ENCODE data around the gene DIPK2A. TPM values are rescaled to one million over a fixed set of nuclear protein-coding genes. Genes with fewer than 3 reads are reported as not detected.
A peak's percentile ranks its signal among the peaks of the same experiment; 100 is the strongest.

Gene DIPK2A, protein sequence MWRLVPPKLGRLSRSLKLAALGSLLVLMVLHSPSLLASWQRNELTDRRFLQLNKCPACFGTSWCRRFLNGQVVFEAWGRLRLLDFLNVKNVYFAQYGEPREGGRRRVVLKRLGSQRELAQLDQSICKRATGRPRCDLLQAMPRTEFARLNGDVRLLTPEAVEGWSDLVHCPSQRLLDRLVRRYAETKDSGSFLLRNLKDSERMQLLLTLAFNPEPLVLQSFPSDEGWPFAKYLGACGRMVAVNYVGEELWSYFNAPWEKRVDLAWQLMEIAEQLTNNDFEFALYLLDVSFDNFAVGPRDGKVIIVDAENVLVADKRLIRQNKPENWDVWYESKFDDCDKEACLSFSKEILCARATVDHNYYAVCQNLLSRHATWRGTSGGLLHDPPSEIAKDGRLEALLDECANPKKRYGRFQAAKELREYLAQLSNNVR
- 100 to 1,000 TPM in 1 of 2 donors, 10 to 100 TPM in 1; 28.9 to 125 TPM for total RNA-seq
- 1 to 10 TPM; 6.1 to 6.8 TPM for polyA plus RNA-seq
- long read RNA-seq, donor 1, full-length matches to known transcripts: 19 of 66 reads
- long read RNA-seq, donor 1, partial matches to known transcripts: 47 of 66 reads
- long read RNA-seq, donor 1, other reads (novel, unspliced or antisense): 0 of 66 reads
- long read RNA-seq, donor 2, full-length matches to known transcripts: 4 of 4 reads
- long read RNA-seq, donor 2, partial matches to known transcripts: 0 of 4 reads
- long read RNA-seq, donor 2, other reads (novel, unspliced or antisense): 0 of 4 reads
- long read RNA-seq, donor 3, full-length matches to known transcripts: 9 of 9 reads
- long read RNA-seq, donor 3, partial matches to known transcripts: 0 of 9 reads
- long read RNA-seq, donor 3, other reads (novel, unspliced or antisense): 0 of 9 reads
- long read RNA-seq, donor 4, full-length matches to known transcripts: 3 of 3 reads
- long read RNA-seq, donor 4, partial matches to known transcripts: 0 of 3 reads
- long read RNA-seq, donor 4, other reads (novel, unspliced or antisense): 0 of 3 reads
- long read RNA-seq, donor 5, full-length matches to known transcripts: 13 of 31 reads
- long read RNA-seq, donor 5, partial matches to known transcripts: 18 of 31 reads
- long read RNA-seq, donor 5, other reads (novel, unspliced or antisense): 0 of 31 reads

- Histone ChIP-seq H3K4me1 (ENCODE audit: control insufficient read depth in 5 of 5, insufficient read depth in 5 of 5, low read length in 5 of 5) (peaks cover 0 to 26% (median 1%) of the 10 kb centered on the region in 5 donors), H3K9me3 (ENCODE audit: control insufficient read depth in 4 of 4, insufficient read depth in 3 of 4, low read length in 3 of 4) (no peaks in the 10 kb centered on the region), H3K9ac (ENCODE audit: insufficient read depth in 1 of 2, low read length in 2 of 2) (peak within 1 kb of the TSS; percentile 94 to 96), H3K36me3 (ENCODE audit: control insufficient read depth in 4 of 4, insufficient read depth in 4 of 4, low read length in 4 of 4) (peaks cover 0 to 8% (median 0%) of the 10 kb centered on the region in 4 donors), H3K27me3 (ENCODE audit: control insufficient read depth in 3 of 3, insufficient read depth in 3 of 3, low read length in 2 of 3) (no peaks in the 10 kb centered on the region), H3K4me3 (peak within 1 kb of the TSS; percentile 80), H3K27ac (ENCODE audit: low read depth in 1 of 2, low read length in 1 of 2) (peak within 1 kb of the TSS; percentile 98)
- ATAC-seq (ENCODE audit: insufficient read depth, low FRiP score): peak; percentile 87
- TF ChIP-seq, protein P1, sequence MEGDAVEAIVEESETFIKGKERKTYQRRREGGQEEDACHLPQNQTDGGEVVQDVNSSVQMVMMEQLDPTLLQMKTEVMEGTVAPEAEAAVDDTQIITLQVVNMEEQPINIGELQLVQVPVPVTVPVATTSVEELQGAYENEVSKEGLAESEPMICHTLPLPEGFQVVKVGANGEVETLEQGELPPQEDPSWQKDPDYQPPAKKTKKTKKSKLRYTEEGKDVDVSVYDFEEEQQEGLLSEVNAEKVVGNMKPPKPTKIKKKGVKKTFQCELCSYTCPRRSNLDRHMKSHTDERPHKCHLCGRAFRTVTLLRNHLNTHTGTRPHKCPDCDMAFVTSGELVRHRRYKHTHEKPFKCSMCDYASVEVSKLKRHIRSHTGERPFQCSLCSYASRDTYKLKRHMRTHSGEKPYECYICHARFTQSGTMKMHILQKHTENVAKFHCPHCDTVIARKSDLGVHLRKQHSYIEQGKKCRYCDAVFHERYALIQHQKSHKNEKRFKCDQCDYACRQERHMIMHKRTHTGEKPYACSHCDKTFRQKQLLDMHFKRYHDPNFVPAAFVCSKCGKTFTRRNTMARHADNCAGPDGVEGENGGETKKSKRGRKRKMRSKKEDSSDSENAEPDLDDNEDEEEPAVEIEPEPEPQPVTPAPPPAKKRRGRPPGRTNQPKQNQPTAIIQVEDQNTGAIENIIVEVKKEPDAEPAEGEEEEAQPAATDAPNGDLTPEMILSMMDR (IDR thresholded peaks at IDR 0.05; ENCODE audit: control extremely low read depth, extremely low read depth): no peak
- WGBS, 2 donors: 0 to 1% methylated on average over 67 to 71 of the region's 71 CpGs
- peak; percentile 97 to 99 (median 98) for DNase-seq
Observed at GRCh38 chr3:143971359-143972154, at the start of gene DIPK2A. TSS of gene DIPK2A (plus strand) at chr3:143971823. CDS start at chr3:143972333, 510 bp downstream.

DNA sequence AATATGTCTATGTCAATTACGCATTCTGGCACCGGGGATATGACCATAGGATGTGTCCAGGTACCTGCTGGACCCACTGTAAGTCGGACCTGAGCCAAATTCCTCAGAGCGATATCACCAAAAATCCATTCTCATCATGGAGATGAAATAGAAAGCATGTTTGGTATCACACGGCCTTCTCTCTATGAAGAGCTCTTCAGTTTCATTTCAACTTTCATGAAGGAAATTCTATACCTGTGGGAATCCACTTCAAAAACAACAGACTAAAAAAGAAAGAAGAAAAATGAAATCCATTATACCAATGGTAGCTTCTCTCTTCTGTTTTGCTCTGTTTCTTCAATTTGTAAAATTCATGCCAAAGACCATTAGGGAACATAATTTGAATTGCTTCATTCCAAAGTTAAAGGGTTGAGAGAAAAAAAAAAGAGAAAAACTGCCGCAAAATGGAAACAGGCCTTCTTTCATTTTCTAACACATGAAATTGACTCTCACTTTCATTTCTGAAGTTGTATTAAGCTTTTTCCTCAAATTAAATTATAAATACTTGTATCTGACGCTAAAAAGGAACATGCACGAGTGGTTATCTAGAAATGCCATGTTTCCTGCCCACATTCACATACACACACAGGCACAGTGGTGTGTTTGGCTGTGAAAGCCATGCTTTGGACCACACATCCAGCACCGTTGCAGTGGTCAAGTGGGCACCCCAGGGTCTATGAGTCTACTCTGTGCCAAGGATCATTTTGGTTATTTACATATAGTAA, 46.9 kb upstream of the DIPK2A start:
- no peak overlapping the region for H3K9ac ChIP-seq (ENCODE audit: insufficient read depth in 1 of 2, low read length in 2 of 2)
- H3K27me3 ChIP-seq (ENCODE audit: control insufficient read depth in 3 of 3, insufficient read depth in 3 of 3, low read length in 2 of 3): no peaks in the 10 kb centered on the region
- 68 to 72% methylated on average over 9 of the region's 9 CpGs for WGBS, 2 donors
- no peak overlapping the region for H3K27ac ChIP-seq (ENCODE audit: low read depth in 1 of 2, low read length in 1 of 2)
- DNase-seq: no peak
- H3K36me3 ChIP-seq (ENCODE audit: control insufficient read depth in 4 of 4, insufficient read depth in 4 of 4, low read length in 4 of 4): no peaks in the 10 kb centered on the region
- no peak for ATAC-seq (ENCODE audit: insufficient read depth, low FRiP score)
- no peaks in the 10 kb centered on the region for H3K9me3 ChIP-seq (ENCODE audit: control insufficient read depth in 4 of 4, insufficient read depth in 3 of 4, low read length in 3 of 4)
- H3K4me1 ChIP-seq (ENCODE audit: control insufficient read depth in 5 of 5, insufficient read depth in 5 of 5, low read length in 5 of 5): no peaks in the 10 kb centered on the region
- H3K4me3 ChIP-seq: no peak overlapping the region
- TF ChIP-seq, protein P1 (IDR thresholded peaks at IDR 0.05; ENCODE audit: control extremely low read depth, extremely low read depth): no peak

GRCh38 chr3:143928056-143928455, 43.6 kb upstream of the DIPK2A start:
- no peaks in the 10 kb centered on the region for H3K9me3 ChIP-seq (ENCODE audit: control insufficient read depth in 4 of 4, insufficient read depth in 3 of 4, low read length in 3 of 4)
- H3K4me3 ChIP-seq: no peak overlapping the region
- no peak for DNase-seq
- H3K9ac ChIP-seq (ENCODE audit: insufficient read depth in 1 of 2, low read length in 2 of 2): no peak overlapping the region
- H3K4me1 ChIP-seq (ENCODE audit: control insufficient read depth in 5 of 5, insufficient read depth in 5 of 5, low read length in 5 of 5): no peaks in the 10 kb centered on the region
- 87 to 93% methylated on average over 1 of the region's 1 CpG for WGBS, 2 donors
- no peak for ATAC-seq (ENCODE audit: insufficient read depth, low FRiP score)
- no peaks in the 10 kb centered on the region for H3K36me3 ChIP-seq (ENCODE audit: control insufficient read depth in 4 of 4, insufficient read depth in 4 of 4, low read length in 4 of 4)
- TF ChIP-seq, protein P1 (IDR thresholded peaks at IDR 0.05; ENCODE audit: control extremely low read depth, extremely low read depth): no peak
- no peak overlapping the region for H3K27ac ChIP-seq (ENCODE audit: low read depth in 1 of 2, low read length in 1 of 2)
- H3K27me3 ChIP-seq (ENCODE audit: control insufficient read depth in 3 of 3, insufficient read depth in 3 of 3, low read length in 2 of 3): no peaks in the 10 kb centered on the region

Data from lung (tissue), 16 donors.